HG03354 (cell line): ENCODE measurements around the gene RSAD1.

Experiments used
- ATAC-seq: cut with Tn5 transposase; IDR thresholded peaks from one replicate; pipeline ENCODE4 v1.9.1; 2021; ENCODE audit warnings: mild to moderate bottlenecking; ENCODE audit not compliant: unreplicated experiment, poor library complexity, severe bottlenecking

Gene RSAD1

DNA sequence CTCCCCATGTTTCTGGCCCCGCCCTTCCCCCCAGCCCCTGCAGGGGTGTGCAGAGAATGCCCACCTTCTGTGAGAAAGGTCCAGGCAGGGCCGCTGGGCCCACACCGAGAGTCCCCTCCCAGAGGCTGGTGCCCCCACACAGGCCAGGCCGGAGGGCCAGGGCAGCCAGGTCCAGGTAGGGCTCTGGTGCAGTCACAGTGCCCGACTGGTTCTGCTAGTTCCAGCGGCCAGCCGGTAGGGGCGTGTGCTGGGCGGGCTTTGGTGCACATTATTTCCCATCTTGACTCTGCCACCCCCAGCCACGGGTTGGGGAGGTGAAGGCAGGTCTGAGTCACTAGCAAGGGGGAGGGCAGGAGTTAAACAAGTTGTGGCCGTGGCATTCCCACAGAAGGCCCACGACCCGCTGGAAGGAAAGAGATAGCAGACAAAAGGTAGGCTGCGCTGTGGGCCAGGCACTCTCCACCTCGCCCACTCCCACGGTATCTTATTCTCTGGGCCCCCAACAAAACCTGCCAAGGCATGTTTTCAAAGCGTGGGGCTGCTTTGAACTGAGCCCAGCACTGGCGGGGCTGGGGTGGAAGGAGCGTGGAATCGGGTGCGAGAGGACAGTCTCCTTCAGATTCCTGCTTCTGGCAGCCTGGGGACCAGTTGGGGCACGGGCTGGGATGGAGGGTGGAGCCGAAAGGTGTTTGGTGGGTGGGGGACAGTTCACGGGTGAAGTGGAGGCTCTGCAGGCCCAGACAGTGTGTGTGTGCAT, 55.7 kb downstream of the RSAD1 start:
- no peak for ATAC-seq

DNA sequence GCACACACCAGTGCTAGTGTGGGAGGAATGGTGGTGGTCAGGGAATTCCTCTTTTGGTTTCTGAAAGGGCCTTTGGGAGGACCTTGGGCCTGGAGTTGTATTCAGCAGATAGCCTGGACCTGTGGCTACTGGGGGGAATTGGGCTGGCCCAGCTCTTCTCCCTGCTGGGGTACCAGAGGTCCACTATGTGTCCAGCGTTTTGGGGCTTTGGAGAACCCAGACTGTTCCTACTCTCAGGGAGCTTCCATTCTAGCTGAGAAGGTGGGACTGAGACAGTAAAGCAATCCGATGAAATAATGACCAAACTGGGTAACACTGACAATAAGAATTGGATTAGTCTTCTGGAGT, 56.3 kb downstream of the RSAD1 start:
- no peak for ATAC-seq

DNA sequence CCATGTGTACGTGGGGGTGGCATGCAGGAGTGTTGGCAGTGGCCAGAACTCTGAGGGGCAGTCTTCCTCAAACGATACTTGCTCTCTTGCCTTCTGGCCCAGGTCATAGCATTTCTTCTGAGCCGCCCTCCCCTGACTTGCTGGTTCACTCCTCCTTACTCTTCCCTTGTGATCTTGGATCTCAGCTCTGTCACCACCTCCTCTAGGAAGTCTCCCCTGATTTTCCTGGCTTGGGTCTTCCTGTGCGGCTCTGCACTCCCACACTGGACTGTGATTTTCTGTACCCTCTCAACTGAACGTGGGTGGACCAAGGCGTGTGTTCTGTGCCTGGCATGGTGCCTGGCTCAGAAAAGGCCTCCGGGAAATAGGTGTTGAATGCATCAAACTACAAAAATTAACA, 56.7 kb downstream of the RSAD1 start:
- no peak for ATAC-seq
